ENCODE data around the gene ARID4B. TPM values are rescaled to one million over a fixed set of nuclear protein-coding genes. Genes with fewer than 3 reads are reported as not detected.

Gene ARID4B
- total and polyA plus RNA-seq, 2 of the 13 experiments (the other 11 are each of a cell fraction or from before 2014, with no cell fraction given): 9.7 to 24.6 TPM

DNA sequence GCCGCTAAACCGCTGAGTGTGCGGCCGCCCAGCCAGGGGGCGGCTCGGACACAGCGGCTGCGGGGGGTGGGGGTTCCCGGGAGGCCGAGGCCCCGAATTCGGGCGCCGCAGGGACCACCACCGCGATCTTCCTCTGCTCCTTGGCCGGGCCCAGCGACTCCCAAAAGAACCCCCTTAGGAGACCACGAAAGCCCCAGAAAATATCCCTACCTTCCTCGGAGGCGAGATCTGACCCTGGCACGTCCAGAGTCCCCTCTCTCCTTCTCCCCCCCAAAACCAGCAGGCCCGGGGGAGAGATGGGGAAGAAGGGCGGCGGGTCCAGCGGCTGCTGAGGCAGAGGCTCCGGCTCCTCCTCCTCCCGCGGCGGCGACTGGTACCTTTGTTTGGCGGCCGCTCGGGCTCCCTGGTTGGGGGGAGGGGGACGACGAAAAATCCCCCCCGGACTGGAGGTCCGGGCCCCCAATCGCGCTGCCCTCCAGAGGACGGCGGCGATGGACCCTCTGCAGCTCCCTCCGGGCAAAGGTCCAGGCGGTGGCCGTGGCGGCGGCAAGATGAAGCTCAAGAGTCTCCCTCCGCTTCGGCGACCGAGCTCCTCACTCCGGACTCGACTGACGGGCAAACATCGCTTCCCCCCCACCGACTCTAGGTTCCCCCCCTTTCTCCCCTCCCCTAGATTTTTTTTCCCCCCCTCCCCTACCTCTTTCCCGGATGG lies at the start of gene ARID4B (continued):
- TF ChIP-seq, protein P1, sequence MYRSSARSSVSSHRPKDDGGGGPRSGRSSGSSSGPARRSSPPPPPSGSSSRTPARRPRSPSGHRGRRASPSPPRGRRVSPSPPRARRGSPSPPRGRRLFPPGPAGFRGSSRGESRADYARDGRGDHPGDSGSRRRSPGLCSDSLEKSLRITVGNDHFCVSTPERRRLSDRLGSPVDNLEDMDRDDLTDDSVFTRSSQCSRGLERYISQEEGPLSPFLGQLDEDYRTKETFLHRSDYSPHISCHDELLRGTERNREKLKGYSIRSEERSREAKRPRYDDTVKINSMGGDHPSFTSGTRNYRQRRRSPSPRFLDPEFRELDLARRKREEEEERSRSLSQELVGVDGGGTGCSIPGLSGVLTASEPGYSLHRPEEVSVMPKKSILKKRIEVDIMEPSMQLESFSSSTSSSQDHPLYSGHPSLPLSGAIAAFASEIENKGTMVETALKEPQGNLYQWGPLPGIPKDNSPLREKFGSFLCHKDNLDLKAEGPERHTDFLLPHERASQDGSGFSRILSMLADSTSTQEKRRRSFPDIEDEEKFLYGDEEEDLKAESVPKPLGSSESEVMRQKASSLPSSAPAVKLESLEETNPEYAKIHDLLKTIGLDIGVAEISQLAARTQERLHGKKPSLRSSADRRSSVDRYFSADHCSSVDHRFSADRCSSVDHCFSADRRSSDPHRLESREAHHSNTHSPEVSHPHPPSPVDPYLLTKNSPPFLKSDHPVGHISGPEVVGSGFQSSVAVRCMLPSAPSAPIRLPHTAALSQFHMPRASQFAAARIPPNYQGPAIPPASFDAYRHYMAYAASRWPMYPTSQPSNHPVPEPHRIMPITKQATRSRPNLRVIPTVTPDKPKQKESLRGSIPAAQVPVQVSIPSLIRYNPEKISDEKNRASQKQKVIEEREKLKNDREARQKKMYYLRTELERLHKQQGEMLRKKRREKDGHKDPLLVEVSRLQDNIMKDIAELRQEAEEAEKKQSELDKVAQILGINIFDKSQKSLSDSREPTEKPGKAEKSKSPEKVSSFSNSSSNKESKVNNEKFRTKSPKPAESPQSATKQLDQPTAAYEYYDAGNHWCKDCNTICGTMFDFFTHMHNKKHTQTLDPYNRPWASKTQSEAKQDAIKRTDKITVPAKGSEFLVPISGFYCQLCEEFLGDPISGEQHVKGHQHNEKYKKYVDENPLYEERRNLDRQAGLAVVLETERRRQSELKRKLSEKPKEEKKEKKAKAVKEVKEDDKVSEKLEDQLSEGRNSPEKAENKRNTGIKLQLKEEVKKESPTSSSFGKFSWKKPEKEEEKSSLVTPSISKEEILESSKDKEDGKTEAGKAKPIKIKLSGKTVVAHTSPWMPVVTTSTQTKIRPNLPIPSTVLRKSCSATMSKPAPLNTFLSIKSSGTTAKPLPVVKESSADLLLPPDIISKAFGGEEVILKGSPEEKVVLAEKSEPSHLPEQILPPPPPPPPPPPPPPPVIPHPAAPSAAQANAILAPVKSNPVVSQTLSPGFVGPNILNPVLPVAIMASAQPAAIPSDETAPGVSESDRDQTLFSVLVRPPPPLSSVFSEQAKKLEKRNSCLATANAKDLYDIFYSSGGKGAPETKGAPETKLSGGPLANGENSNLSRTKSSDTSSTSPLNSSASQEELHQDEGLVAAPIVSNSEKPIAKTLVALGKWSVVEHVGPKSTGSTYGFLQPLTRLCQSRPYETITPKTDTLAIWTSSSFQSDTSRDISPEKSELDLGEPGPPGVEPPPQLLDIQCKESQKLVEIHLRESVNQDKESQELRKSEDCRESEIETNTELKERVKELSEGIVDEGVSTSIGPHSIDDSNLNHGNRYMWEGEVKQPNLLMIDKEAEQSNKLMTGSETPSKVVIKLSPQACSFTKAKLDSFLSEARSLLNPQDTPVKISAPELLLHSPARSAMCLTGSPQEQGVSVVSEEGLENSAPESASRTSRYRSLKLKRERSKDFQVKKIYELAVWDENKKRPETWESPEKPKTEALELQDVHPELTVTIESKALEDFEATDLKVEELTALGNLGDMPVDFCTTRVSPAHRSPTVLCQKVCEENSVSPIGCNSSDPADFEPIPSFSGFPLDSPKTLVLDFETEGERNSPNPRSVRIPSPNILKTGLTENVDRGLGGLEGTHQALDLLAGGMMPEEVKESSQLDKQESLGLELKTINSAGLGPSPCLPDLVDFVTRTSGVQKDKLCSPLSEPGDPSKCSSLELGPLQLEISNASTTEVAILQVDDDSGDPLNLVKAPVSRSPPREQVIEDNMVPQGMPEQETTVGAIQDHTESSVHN (CRISPR knock-in tag; IDR thresholded peaks at IDR 0.05): no peak
- TF ChIP-seq, protein P2, sequence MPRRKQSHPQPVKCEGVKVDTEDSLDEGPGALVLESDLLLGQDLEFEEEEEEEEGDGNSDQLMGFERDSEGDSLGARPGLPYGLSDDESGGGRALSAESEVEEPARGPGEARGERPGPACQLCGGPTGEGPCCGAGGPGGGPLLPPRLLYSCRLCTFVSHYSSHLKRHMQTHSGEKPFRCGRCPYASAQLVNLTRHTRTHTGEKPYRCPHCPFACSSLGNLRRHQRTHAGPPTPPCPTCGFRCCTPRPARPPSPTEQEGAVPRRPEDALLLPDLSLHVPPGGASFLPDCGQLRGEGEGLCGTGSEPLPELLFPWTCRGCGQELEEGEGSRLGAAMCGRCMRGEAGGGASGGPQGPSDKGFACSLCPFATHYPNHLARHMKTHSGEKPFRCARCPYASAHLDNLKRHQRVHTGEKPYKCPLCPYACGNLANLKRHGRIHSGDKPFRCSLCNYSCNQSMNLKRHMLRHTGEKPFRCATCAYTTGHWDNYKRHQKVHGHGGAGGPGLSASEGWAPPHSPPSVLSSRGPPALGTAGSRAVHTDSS (CRISPR knock-in tag; conservative IDR thresholded peaks at IDR 0.05): no peak
- TF ChIP-seq SP1 (IDR thresholded peaks at IDR 0.05): no peak
- TF ChIP-seq SP1 (CRISPR knock-in tag; IDR thresholded peaks at IDR 0.05): no peak
- TF ChIP-seq, protein P3, sequence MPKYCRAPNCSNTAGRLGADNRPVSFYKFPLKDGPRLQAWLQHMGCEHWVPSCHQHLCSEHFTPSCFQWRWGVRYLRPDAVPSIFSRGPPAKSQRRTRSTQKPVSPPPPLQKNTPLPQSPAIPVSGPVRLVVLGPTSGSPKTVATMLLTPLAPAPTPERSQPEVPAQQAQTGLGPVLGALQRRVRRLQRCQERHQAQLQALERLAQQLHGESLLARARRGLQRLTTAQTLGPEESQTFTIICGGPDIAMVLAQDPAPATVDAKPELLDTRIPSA (CRISPR knock-in tag; IDR thresholded peaks at IDR 0.05; ENCODE audit: borderline replicate concordance): no peak
- TF ChIP-seq POLR2A (IDR thresholded peaks at IDR 0.05; ENCODE audit: insufficient read depth in 1 of 2, low read depth in 2 of 2, low read length in 2 of 2): peak in 1 of 2 experiments; percentile 89; a peak in 3 of 4 replicates
- no peak for TF ChIP-seq ZNF772 (CRISPR knock-in tag; IDR thresholded peaks at IDR 0.05)
- TF ChIP-seq ZBTB3 (CRISPR knock-in tag; IDR thresholded peaks at IDR 0.05; ENCODE audit: borderline replicate concordance, low read depth): no peak
- TF ChIP-seq, protein P4, sequence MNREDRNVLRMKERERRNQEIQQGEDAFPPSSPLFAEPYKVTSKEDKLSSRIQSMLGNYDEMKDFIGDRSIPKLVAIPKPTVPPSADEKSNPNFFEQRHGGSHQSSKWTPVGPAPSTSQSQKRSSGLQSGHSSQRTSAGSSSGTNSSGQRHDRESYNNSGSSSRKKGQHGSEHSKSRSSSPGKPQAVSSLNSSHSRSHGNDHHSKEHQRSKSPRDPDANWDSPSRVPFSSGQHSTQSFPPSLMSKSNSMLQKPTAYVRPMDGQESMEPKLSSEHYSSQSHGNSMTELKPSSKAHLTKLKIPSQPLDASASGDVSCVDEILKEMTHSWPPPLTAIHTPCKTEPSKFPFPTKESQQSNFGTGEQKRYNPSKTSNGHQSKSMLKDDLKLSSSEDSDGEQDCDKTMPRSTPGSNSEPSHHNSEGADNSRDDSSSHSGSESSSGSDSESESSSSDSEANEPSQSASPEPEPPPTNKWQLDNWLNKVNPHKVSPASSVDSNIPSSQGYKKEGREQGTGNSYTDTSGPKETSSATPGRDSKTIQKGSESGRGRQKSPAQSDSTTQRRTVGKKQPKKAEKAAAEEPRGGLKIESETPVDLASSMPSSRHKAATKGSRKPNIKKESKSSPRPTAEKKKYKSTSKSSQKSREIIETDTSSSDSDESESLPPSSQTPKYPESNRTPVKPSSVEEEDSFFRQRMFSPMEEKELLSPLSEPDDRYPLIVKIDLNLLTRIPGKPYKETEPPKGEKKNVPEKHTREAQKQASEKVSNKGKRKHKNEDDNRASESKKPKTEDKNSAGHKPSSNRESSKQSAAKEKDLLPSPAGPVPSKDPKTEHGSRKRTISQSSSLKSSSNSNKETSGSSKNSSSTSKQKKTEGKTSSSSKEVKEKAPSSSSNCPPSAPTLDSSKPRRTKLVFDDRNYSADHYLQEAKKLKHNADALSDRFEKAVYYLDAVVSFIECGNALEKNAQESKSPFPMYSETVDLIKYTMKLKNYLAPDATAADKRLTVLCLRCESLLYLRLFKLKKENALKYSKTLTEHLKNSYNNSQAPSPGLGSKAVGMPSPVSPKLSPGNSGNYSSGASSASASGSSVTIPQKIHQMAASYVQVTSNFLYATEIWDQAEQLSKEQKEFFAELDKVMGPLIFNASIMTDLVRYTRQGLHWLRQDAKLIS (CRISPR knock-in tag; IDR thresholded peaks at IDR 0.05): 0 out of 2 replicates have a peak, but pooled peaks have one; percentile 20
- no peak for TF ChIP-seq ZBTB1 (CRISPR knock-in tag; IDR thresholded peaks at IDR 0.05; ENCODE audit: borderline replicate concordance)
- TF ChIP-seq PPARG (CRISPR knock-in tag; conservative IDR thresholded peaks at IDR 0.05): peak; percentile 42; the same call in 1 of the 2 replicates
- no peak for TF ChIP-seq CEBPB (IDR thresholded peaks at IDR 0.05; ENCODE audit: borderline replicate concordance, low read depth, low read length)
- peak; percentile 80 for TF ChIP-seq MAZ (IDR thresholded peaks at IDR 0.05; ENCODE audit: borderline replicate concordance, low read depth, low read length)
- TF ChIP-seq MAZ (CRISPR knock-in tag; IDR thresholded peaks at IDR 0.05; ENCODE audit: low read depth): no peak; the same call in 1 of the 2 replicates
- no peak for TF ChIP-seq MATR3 (CRISPR knock-in tag; IDR thresholded peaks at IDR 0.05)

Data from HepG2 (cell line).